OCI-LY1 (cell line): ENCODE results near the gene PNMT.

ENCODE experiments used
- CTCF ChIP-seq: fragments of 200-600 bp; sonication (generic), shearing (Covaris generic); IDR thresholded peaks from 2 replicates; pipeline ENCODE4 v1.5.1; 2017; ENCODE audit warnings: mild to moderate bottlenecking, antibody characterized with exemption, low read length, moderate library complexity, mixed read lengths
- EZH2 ChIP-seq: fragments of 200-600 bp; sonication (generic), shearing (Covaris generic); IDR thresholded peaks from 2 replicates; pipeline ENCODE4 v1.8.0; 2017; ENCODE audit warnings: borderline replicate concordance, mixed run types, mild to moderate bottlenecking, antibody characterized with exemption, low read length, moderate library complexity, mixed read lengths

DNA sequence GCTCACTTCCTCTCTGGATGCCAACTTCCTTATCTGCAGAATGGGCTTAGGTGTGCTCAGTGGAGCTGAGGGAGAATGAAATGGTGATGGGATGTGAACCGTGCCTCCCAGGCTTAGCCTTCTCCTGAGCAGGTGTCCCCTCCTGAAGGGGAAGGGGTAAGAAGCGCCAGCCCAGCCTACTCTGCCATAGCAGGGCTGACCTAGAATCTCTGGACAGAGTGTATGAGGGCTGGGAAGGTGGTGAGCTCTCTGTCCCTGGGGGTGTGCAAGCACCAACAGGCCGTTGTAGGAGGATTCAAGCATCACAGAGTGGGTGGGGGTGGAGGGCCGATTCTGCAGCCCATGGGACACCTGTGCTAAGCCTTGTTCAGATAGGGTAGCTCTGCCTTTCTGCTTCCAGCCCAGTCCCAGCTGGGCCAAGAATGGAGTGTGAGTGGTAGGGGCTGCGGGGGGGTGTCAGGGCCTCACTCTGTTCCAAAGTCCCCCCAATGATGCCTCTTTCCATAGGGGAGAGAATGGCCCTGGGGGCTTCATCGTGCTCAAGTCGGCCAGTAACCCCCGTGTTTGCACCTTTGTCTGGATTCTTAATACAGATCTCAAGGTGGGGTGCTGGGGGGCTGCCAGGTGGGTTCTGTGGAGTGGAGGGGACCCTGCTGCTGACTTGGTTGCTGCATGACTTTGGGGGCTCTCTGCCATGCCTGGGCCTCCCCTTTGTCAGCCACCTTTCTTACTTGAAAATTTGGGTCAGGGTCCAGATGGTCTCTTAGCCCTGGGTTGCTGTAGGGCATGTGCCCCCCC lies 6.3 kb upstream of the PNMT start:
- no peak for TF ChIP-seq CTCF
- TF ChIP-seq EZH2 = no peak
